Fibroblast of lung (primary cell): ENCODE results near the gene TBL3. TPM values are rescaled to one million over a fixed set of nuclear protein-coding genes. Genes with fewer than 3 reads are reported as not detected.

Experiments
- DNase-seq, 2 donors: peaks; one replicate each; pipeline versions ENCODE4 v3.0.0 to v3.0.0-alpha.2; 2010; ENCODE audit warnings: low read depth in 2 of 2
- H2AFZ ChIP-seq: 2 replicates; pipeline ENCODE4 v1.5.1; 2012; ENCODE audit warnings: low read length, control low read depth, inconsistent platforms
- H3K27ac ChIP-seq: 2 replicates; pipeline ENCODE4 v1.5.1; 2011; ENCODE audit warnings: low read length, control low read depth; ENCODE audit not compliant: insufficient read depth
- H3K27me3 ChIP-seq: 2 replicates; pipeline ENCODE4 v1.5.1; 2011; ENCODE audit warnings: mild to moderate bottlenecking, low read length; ENCODE audit not compliant: control insufficient read depth, insufficient read depth
- H3K36me3 ChIP-seq: 2 replicates; pipeline ENCODE4 v1.5.1; 2011; ENCODE audit warnings: low read length; ENCODE audit not compliant: control insufficient read depth, insufficient read depth
- H3K4me1 ChIP-seq: 2 replicates; pipeline ENCODE4 v1.5.1; 2011; ENCODE audit warnings: low read length; ENCODE audit not compliant: control insufficient read depth, insufficient read depth; ENCODE audit errors: extremely low read depth
- H3K4me2 ChIP-seq: 2 replicates; pipeline ENCODE4 v1.5.1; 2011; ENCODE audit warnings: low read length, control low read depth; ENCODE audit not compliant: insufficient read depth; ENCODE audit errors: extremely low read depth
- H3K4me3 ChIP-seq, 4 experiments: fragments of 200-600 bp in 1 of 4; sonication (generic) in 1 of 4; replicated peaks in 1 of 4; 2 replicates each; pipeline ENCODE4 v1.5.1; 2011 to 2016; ENCODE audit warnings: low read length in 4 of 4, low read depth in 3 of 4, mild to moderate bottlenecking in 3 of 4, control low read depth in 2 of 4, inconsistent platforms in 1 of 4, mixed read lengths in 1 of 4; ENCODE audit not compliant: insufficient read depth in 1 of 4; ENCODE audit errors: control extremely low read depth in 1 of 4
- H3K79me2 ChIP-seq: 2 replicates; pipeline ENCODE4 v1.5.1; 2012; ENCODE audit warnings: mild to moderate bottlenecking, low read length, inconsistent platforms; ENCODE audit not compliant: control insufficient read depth, insufficient read depth
- H3K9ac ChIP-seq: 2 replicates; pipeline ENCODE4 v1.5.1; 2011; ENCODE audit warnings: mild to moderate bottlenecking, low read length, control low read depth; ENCODE audit not compliant: insufficient read depth
- H3K9me3 ChIP-seq: 2 replicates; pipeline ENCODE4 v1.5.1; 2012; ENCODE audit warnings: low read depth, low read length; ENCODE audit not compliant: control insufficient read depth, insufficient read depth
- H4K20me1 ChIP-seq: 2 replicates; pipeline ENCODE4 v1.5.1; 2011; ENCODE audit warnings: low read length; ENCODE audit not compliant: control insufficient read depth, insufficient read depth; ENCODE audit errors: extremely low read depth
- EZH2 ChIP-seq: IDR thresholded peaks from 2 replicates; pipeline ENCODE4 v1.5.1; 2012; ENCODE audit warnings: low read length, control low read depth, mild to moderate bottlenecking; ENCODE audit errors: missing control alignments
- polyA plus RNA-seq, 2 donors: library from polyadenylated mRNA; depleted of rRNA in 1 of 2; stranded (reverse) in 1 of 2; unstranded in 1 of 2; fragments of >200 nt; gene quantifications; 2 replicates each; pipeline ENCODE4 v1.2.1, GENCODE V29; 2011 to 2012; ENCODE audit warnings: missing spikeins in 1 of 2
- total RNA-seq: library from RNA; depleted of rRNA; stranded (reverse); fragments of >200 nt; gene quantifications from 2 replicates; pipeline ENCODE4 v1.2.1, GENCODE V29; 2014
- TF ChIP-seq, protein P1 (sequence below), 2 donors: IDR thresholded peaks in 1 of 2; conservative IDR thresholded peaks in 1 of 2; 1 replicate in 1 of 2; 2 replicates in 1 of 2; pipeline ENCODE4 v1.5.1; 2011 to 2012; ENCODE audit warnings: low read length in 2 of 2, control low read depth in 1 of 2, inconsistent platforms in 1 of 2, low read depth in 1 of 2, mild to moderate bottlenecking in 1 of 2

TBL3 gene
- total and polyA plus RNA-seq, 2 donors (not counting 1 experiment from before 2014, with no cell fraction given), result 14.6 to 20.0 TPM

DNA sequence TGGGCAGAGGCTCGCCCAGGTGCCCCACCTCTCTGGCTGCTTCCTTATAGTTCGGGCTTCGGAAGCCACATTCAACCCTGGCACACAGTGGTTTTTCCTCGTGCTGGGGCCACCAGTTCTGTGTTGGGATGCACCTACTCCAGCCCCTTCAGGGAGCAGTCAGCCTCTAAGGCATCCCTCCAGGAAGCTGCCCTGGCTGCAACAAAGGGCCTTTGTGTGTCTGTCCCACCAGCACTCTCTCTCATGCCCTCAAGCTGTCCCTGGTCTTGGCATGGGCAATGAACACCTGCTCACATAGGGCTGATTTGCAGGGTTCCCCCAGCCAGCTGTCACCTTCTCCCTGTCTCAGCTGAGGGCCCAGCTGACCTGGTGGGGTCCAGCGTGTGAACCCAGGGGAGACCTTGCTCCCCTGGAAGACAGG, 10.2 kb downstream of the TBL3 start:
- Histone ChIP-seq H3K9me3 (no peaks in the 10 kb centered on the region), H2AFZ (no peak overlapping the region), H3K9ac (no peak overlapping the region), H3K79me2 (peaks cover 11% of the 10 kb centered on the region), H4K20me1 (no peaks in the 10 kb centered on the region), H3K4me3 (no peak overlapping the region), H3K27ac (no peak overlapping the region), H3K4me1 (peaks cover 9% of the 10 kb centered on the region), H3K36me3 (peaks cover 26% of the 10 kb centered on the region), H3K4me2 (no peak overlapping the region), H3K27me3 (peaks cover 19% of the 10 kb centered on the region)
- no peak for DNase-seq
- peak; percentile 67 for TF ChIP-seq EZH2
- TF ChIP-seq, protein P1, sequence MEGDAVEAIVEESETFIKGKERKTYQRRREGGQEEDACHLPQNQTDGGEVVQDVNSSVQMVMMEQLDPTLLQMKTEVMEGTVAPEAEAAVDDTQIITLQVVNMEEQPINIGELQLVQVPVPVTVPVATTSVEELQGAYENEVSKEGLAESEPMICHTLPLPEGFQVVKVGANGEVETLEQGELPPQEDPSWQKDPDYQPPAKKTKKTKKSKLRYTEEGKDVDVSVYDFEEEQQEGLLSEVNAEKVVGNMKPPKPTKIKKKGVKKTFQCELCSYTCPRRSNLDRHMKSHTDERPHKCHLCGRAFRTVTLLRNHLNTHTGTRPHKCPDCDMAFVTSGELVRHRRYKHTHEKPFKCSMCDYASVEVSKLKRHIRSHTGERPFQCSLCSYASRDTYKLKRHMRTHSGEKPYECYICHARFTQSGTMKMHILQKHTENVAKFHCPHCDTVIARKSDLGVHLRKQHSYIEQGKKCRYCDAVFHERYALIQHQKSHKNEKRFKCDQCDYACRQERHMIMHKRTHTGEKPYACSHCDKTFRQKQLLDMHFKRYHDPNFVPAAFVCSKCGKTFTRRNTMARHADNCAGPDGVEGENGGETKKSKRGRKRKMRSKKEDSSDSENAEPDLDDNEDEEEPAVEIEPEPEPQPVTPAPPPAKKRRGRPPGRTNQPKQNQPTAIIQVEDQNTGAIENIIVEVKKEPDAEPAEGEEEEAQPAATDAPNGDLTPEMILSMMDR (conservative IDR thresholded peaks at IDR 0.05 in 1 of 2, IDR thresholded peaks at IDR 0.05 in 1 of 2; ENCODE audit: low read depth in 1 of 2, low read length in 2 of 2), result no peak

DNA sequence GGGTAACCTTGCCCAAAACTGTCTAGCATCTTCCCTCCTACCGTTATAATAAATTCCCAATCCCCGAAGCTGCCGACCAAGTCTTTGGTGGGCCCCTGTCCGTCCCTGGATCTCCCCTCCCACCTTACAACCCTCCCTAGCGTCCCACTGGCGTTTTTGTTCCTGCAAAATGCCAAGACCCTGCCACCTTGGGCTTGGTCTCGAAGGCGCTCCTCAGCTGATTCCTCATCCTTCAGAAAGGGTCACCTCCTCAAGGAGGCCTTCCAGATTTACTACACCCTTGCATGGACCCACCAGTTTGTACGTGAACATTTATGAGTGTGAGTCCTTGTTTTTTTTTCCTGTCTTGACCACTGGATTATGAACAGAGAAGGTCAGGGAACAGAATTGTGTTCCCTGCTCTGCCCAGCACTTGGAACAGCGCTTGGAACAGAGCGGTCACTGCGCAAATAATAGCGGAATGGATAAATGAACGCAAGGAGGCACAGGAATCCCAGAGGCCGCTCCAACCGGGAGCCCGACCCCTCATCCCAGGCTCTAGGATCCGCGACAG, 11.2 kb downstream of the TBL3 start:
- Histone ChIP-seq H3K4me1 (peaks cover 9% of the 10 kb centered on the region), H4K20me1 (no peaks in the 10 kb centered on the region), H2AFZ (no peak overlapping the region), H3K4me3 (peak overlapping the region in 3 of 4 experiments; percentile 12 to 73 (median 41)), H3K9ac (no peak overlapping the region), H3K27me3 (peaks cover 19% of the 10 kb centered on the region), H3K36me3 (peaks cover 23% of the 10 kb centered on the region), H3K9me3 (no peaks in the 10 kb centered on the region), H3K79me2 (peaks cover 11% of the 10 kb centered on the region), H3K27ac (no peak overlapping the region), H3K4me2 (peak overlapping the region; percentile 77)
- TF ChIP-seq, protein P1 (conservative IDR thresholded peaks at IDR 0.05 in 1 of 2, IDR thresholded peaks at IDR 0.05 in 1 of 2; ENCODE audit: low read depth in 1 of 2, low read length in 2 of 2), result peak; percentile 21 to 32
- TF ChIP-seq EZH2, result no peak
- no peak for DNase-seq

DNA sequence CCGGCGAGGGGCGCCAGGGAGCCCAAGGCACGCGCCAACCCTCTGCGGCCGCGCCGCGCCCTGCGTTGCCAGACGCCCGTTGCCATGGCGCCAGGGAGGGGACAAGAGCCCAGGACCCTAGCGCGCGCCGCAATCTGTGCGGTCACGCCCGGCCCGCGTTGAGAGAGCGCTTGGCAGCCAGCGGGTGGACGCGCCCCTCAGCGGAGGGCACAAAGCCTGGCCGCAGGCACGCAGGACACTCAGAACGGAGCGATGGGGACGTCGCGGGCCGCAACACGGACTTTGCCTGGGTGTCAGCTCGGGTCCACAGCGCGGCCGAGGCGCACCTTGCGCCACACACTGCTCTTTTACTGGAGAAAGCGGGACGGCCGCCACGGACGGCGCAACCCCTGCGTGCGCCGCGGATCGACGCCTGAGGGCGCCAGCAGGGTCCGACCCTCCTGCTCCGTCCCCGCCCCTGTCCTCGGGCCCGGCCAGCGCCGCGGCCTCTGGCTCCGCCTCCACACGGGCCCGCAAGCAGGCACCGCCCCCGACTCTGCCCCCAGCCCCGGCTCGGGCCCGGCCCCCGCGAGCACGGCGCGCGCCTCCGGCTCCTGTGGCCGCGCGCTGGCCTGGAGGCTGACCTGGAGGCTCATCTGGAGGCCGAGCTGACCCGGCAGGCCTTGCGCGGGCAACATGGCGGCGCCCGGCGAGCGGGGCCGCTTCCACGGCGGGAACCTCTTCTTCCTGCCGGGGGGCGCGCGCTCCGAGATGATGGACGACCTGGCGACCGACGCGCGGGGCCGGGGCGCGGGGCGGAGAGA, 11.9 kb downstream of the TBL3 start, which contains the start of gene GFER:
GFER (plus strand) TSS at position 650 of the 803 bp plus-strand sequence; CDS start at position 676, 26 bp downstream.
- Histone ChIP-seq H3K4me3 (peak within 1 kb of the TSS; percentile 73 to 84 (median 77)), H3K9me3 (no peaks in the 10 kb centered on the region), H3K4me2 (peak within 1 kb of the TSS; percentile 100), H3K4me1 (peaks cover 9% of the 10 kb centered on the region), H3K27me3 (peaks cover 19% of the 10 kb centered on the region), H3K36me3 (peaks cover 18% of the 10 kb centered on the region), H2AFZ (peak within 1 kb of the TSS; percentile 81), H3K79me2 (peaks cover 11% of the 10 kb centered on the region), H3K9ac (peak within 1 kb of the TSS; percentile 83), H4K20me1 (no peaks in the 10 kb centered on the region), H3K27ac (peak within 1 kb of the TSS; percentile 61)
- peak; percentile 89 to 96 for DNase-seq
- TF ChIP-seq, protein P1 (conservative IDR thresholded peaks at IDR 0.05 in 1 of 2, IDR thresholded peaks at IDR 0.05 in 1 of 2; ENCODE audit: low read depth in 1 of 2, low read length in 2 of 2), result peak in 1 of 2 donors; percentile 34
- no peak for TF ChIP-seq EZH2
